Iris pigment epithelial cell (primary cell): ENCODE results near the gene NR1H2.
"Not testable (repeated sequence)": the region's sequence is repeated elsewhere in the genome, so short reads cannot be mapped to it uniquely, and the experiment has no call there.

Source experiments
- DNase-seq: peaks from one replicate; pipeline ENCODE4 v3.0.0-alpha.2; 2011; ENCODE audit warnings: low read depth

NR1H2 gene

GRCh38 chr19:50378863-50379236 lies 2.6 kb downstream of the NR1H2 start:
- DNase-seq = no peak

DNA sequence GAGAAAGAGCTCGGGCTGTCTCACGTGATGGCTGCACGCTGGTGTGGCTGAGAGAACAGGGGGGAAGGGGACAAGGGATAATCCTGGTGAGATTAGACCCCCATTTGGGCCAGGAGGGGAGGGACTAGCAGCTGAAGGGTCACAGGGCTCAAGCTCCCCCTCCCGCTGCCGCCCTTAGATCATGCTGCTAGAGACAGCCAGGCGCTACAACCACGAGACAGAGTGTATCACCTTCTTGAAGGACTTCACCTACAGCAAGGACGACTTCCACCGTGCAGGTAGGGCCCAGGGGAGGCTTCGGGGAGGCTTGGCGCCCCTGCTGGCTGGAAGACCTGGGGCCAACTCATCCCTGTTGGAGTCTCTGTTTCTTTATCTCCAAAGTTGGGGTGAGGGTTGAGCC lies 3.3 kb downstream of the NR1H2 start:
- no peak for DNase-seq

GRCh38 chr19:50380137-50380536 lies 3.9 kb downstream of the NR1H2 start:
- no peak for DNase-seq

DNA sequence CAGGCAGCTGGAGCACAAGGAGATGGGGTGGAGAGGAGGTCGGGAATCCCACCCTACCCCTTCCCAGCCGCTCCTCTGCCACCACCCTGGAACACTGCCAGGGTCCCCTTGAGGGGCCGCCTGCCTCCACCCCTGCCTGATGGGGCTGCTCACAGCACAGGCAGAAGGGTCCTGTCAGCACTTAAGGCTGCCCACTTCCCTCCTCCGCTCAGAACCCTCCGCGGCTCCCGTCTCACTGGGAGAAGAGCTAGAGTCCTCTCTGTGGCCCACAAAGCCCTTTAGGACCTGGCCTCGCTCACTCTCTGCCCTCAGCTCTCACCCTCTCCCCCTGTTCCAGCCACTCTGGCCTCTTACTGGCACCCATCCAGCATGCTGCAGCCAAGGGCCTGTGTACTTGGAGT lies 4.5 kb downstream of the NR1H2 start:
- DNase-seq = no peak

GRCh38 chr19:50381881-50382729 lies 5.8 kb downstream of the NR1H2 start:
- no peak for DNase-seq

DNA sequence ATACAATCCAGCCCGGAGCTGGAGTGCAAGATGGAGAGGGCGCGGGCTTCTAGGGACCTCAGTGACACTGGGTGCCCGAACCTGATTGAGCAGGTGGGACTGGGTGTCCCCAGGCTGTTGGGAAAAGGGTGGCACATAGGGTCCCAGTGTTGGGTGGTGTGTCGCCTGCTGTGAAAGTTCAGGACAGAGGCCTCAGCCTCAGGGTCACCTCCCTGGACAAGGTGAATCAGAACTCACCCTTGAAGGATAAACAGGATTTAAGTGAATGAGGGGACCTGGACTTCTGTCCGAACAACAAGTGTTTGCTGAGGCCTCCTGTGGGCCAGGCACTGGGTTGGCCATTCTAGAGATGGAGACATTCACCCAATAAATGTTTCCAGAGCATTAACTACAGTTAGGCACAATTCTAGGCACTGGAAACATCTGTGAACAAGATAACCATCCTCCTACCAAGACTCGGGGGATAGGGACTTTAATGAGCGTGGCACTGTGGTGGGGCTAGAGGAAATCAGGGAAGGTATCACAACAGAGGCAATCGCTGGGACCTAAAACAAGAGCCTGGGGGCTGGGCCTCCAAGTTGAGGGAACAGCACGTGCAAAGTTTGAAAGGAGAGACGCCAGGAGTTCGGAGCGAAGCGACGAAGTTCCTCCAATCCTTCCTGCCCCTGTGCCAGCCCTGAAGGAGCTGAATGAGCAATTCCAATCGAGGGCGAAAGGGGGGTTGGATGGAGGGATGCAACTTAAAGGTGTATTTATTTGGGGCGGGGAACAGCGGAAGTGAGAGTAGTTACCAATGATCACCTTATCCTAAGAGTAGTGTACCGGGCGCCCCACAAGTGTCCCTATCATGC lies 7.0 kb downstream of the NR1H2 start:
- DNase-seq = peak; percentile 9

GRCh38 chr19:50383852-50384684 lies 7.8 kb downstream of the NR1H2 start, which contains the start of gene POLD1:
POLD1 (plus strand) TSS chr19:50384347; CDS start chr19:50398852, 14,505 bp downstream.
- peak; percentile 97 for DNase-seq

GRCh38 chr19:50384685-50385535 lies 8.7 kb downstream of the NR1H2 start:
- peak; percentile 46 for DNase-seq

GRCh38 chr19:50387176-50387867 lies 11.1 kb downstream of the NR1H2 start:
- DNase-seq = peak; percentile 80

GRCh38 chr19:50387868-50388245 lies 11.6 kb downstream of the NR1H2 start:
- no peak for DNase-seq

GRCh38 chr19:50390295-50390694 lies 14.0 kb downstream of the NR1H2 start:
- not testable (repeated sequence) for DNase-seq

DNA sequence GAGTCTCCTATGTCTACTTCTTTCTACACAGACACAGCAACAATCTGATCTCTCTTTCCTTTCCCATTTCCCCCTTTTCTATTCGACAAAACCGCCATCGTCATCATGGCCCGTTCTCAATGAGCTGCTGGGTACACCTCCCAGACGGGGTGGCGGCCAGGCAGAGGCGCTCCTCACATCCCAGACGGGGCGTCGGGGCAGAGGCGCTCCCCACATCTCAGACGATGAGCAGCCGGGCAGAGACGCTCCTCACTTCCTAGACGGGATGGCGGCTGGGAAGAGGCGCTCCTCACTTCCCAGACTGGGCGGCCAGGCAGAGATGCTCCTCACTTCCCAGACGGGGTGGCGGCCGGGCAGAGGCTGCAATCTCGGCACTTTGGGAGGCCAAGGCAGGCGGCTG lies 14.7 kb downstream of the NR1H2 start:
- DNase-seq = not testable (repeated sequence)

GRCh38 chr19:50392759-50393158 lies 16.5 kb downstream of the NR1H2 start:
- DNase-seq = no peak

DNA sequence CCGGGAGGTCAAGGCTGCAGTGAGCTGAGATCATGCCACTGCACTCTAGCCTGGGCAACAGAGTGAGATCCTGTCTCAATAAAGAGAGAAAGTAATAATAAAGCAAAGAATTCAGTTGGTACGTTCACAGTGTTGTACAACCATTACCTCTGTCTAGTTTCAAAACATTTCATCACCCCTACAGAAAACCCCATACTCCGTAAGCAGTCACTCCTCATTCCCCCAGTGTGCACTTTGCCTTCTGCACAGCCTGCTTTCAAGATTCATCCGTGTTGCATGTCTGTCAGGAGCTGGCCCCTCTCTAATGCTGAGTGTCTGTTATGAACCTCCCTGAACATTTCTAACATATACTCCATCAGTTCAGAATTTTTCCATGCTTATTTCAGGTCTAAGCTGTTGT lies 17.3 kb downstream of the NR1H2 start:
- no peak for DNase-seq

DNA sequence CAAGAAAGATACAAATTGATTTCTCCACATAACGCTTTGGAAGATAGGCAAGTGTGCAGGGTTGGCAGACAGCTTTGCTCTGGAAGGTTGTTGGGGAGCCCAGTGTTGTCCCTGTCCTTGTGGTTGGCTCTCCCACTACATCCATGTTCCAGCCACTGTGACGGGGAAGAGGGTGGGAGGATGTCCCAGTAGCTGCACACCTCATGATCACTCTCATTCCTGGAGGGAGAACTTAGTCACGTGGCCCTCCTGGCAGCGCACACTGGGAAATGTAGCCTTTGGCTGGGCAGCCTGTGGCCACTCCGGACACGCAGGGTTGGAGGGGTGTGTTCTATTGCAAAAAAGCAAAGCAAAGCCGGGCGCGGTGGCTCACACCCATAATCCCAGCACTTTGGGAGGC lies 17.8 kb downstream of the NR1H2 start:
- no peak for DNase-seq

DNA sequence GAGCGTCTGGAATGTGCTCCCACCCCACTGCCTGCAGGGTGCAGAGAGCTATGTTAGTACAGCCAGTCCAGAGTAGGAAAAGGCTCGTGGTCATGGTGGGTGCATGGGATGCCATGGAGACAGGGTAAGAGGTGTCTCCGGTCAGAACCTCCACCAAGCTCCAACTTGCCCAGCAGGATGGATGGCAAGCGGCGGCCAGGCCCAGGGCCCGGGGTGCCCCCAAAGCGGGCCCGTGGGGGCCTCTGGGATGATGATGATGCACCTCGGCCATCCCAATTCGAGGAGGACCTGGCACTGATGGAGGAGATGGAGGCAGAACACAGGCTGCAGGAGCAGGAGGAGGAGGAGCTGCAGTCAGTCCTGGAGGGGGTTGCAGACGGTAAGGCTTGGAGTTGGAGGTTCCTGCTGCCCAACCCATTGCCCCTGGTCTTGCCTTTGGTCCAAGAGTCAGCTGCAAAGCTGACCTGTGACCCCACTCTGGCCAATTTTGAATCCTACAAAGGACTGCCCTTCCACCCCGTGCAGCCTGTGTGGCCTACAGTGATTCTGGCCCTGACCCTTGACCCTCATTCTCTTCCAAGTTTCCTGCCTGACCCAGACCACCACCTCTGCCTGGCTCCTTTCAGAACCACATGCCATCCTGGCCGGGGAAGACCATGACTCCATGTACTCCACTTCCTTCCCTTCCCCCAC lies 22.6 kb downstream of the NR1H2 start:
- no peak for DNase-seq

DNA sequence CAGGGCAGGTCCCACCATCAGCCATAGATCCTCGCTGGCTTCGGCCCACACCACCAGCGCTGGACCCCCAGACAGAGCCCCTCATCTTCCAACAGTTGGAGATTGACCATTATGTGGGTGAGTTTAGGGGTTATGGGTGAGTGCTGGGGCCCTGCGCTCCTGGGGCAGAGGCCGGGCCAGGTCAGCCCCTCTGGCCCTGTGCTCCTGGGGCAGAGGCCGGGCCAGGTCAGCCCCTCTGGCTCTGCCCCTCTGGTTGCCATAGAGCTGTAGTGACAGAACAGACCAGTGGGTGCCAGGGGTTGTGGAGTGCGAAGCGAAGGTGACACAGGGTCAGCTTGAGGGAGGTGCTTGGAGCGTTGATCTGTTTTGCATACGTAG lies 23.1 kb downstream of the NR1H2 start:
- no peak for DNase-seq

DNA sequence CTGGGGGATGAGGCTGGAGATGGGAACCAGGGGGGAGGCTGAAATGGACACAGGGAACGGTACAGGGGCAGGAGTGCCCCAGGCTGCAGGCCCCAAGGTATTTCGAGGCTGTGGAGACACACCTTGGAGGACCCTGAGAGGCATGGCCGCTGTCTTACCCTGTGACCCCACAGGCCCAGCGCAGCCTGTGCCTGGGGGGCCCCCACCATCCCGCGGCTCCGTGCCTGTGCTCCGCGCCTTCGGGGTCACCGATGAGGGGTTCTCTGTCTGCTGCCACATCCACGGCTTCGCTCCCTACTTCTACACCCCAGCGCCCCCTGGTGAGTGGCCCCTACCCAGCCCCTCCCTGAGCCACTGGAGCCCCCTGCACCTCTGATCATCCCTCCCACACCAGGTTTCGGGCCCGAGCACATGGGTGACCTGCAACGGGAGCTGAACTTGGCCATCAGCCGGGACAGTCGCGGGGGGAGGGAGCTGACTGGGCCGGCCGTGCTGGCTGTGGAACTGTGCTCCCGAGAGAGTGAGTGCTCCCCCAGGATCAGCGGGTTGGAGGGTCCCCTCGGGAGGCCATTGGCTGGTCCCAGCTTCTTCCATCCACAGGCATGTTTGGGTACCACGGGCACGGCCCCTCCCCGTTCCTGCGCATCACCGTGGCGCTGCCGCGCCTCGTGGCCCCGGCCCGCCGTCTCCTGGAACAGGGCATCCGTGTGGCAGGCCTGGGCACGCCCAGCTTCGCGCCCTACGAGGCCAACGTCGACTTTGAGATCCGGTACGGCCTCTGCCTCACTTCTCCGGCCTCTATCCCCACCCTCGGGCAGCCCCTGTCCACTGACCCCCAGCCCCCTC lies 25.6 kb downstream of the NR1H2 start:
- no peak for DNase-seq
